ENCODE measurements around the gene NYAP2.

The NYAP2 gene

DNA sequence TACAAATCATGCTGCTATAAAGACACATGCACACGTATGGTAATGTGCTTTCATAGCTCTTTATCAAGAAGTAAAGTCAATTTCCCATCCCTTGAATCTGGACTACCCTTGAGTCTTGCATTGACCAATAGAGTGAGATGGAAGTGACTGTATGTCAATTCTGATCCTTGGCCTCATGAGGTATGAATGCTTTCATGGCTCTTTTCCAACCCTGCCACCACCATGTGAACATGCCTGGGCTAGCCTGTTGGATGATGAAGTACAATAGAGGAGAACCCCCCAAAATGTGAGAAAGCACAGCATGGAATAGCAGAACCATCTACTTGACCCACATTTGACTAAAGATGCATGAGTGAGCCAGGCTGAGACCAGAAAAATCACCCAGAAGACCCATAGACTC lies 237.0 kb downstream of the NYAP2 start:
- no peak for DNase-seq

DNA sequence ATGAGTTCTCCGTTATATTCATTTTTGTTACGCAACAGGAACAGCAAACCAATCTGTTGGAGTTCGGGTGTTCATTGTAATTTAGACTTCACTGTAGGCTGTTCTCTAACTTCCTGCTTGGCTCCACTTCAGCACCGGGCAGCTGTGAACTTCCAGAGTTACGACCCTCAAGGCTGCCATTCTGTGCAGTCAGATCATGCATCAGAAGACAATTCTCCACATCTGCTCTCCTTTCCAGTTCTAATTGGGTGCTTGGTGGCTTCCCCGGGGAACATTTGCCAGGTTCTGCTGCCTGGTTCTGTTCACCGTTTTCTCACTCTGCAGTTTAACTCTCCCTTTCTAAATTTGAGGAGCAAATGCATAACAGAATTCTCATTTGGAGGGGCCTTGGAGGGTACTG lies 237.7 kb downstream of the NYAP2 start:
- no peak for DNase-seq

DNA sequence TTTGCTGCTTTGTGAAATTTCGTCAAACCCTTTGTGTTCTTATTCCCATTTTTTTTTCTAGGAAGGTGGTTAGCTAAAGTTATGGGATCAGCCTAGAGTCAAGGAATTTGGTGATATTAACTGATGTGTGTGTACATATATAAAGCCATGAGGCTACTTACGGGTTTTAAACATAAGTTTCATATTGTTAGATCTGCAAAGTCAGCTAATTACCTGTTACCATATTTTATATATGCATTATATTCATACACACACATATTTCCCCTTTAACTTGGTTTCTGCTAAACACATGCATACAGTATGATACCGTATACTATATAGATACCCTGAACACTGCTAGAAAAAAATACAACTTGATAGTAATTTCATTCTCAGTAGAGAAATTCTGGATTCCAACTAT lies 241.0 kb downstream of the NYAP2 start:
- DNase-seq, result no peak

DNA sequence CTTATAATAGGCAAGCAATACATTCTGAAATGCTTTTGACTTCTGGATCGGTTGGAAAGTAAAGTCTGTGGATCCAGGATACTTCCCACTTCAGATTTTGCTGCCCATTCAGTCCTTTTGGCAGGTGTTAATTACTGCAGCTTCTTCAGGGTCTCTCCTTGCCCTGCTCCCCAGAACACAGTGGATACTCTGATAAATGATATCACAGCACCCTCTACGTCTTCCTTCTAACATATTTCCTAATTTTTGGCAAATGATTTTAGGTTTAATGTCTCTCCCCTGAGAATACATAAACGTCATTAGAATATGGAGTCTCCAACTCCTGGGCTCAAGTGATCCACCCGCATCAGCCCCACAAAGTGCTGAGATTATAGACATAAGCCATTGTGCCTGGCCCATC lies 249.8 kb downstream of the NYAP2 start:
- DNase-seq, result no peak

DNA sequence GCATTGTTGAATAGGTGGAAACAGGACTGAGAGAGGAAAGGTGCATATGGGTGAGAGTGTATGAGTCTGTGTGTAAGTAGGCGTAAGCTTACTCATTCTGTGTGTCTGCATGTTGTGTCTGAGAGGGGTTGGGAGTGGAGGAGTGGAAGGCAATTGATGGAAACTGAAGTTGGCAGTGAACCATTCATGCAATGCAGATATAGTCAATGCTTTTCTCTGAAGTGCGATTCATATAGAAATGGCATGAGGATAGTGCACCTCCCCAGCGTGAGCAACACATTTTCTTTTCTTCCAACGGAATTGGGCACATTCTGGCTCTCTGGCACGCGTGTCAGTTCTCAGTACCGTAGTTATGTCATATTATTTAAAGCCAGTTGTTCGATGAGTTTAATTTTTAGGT lies 250.5 kb downstream of the NYAP2 start:
- DNase-seq, result no peak

DNA sequence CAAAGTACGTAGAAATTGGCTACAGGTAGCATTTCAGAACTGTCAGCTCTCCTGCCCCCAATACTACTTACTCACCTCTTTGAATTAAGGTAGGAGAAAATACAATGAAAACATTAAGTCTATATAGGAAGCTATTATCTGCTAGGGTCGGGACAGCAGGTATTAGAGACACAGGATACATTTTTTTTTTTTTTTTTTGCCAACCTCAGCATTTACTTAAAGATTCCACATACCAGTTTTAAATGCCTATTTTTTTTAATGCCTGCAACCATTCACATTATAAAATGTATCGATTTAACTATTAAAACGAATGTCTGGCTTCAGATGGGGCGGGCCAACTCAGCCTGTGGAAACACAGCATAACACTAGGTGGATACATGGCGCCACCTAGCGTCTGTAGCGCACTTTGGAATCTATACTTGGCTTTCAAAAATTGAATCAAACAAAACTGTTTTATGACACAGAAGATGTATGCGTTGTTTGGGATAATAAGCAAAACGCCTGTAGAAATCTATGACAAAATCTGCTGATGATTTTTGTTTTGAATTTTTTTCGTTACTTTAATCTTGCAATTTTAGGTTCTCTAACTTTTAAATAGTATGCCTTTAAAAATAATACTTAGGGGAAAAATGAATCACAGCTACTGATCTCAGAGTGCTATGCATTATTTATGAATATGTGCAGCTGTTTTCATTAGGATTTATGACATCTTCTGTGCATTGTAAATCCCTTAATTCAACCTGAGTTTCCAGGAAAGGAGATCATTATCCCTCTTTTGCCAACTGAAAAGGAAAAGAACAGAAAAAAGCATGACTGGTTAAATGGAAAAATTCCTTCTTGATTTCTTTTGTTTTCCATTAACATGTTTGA lies 261.0 kb downstream of the NYAP2 start:
- DNase-seq, result peak; percentile 21 to 69 (median 53)

DNA sequence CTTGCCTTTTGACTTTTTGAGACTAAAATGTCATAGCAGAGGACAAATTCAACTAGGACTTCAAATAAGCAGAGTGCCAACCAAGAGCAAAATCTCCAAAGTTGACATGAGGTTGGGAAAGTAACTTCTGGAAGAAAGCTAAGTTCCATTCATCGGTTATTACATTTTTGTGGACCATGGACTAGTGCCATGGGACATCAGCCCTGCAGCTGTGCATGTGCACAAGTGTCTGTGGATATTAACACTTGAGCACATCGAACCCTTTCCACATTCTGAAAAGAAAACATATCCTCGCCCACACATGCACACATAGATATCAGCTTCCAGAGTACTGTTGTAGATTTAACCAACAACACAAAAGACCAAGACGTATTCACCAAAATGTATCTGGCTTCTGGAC lies 262.6 kb downstream of the NYAP2 start:
- no peak for DNase-seq

DNA sequence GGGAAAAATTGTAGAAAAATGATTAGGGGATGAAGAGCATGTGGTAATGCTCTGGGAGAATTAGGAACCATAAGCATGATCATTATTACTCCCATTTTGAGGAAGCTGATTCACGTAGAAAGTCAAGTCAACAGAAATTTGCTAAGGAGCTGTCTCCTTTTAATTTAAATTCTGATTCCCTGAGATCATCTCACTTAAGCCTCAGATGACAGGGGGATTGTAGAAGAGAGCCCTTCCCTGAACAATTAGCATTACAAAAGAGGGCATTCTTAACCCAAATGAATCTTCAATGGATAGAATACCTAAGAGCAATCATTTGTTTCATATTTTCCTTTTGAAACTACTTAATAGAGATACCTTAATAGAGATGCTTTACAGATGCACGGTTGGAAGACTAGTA lies 267.9 kb downstream of the NYAP2 start:
- DNase-seq, result no peak

DNA sequence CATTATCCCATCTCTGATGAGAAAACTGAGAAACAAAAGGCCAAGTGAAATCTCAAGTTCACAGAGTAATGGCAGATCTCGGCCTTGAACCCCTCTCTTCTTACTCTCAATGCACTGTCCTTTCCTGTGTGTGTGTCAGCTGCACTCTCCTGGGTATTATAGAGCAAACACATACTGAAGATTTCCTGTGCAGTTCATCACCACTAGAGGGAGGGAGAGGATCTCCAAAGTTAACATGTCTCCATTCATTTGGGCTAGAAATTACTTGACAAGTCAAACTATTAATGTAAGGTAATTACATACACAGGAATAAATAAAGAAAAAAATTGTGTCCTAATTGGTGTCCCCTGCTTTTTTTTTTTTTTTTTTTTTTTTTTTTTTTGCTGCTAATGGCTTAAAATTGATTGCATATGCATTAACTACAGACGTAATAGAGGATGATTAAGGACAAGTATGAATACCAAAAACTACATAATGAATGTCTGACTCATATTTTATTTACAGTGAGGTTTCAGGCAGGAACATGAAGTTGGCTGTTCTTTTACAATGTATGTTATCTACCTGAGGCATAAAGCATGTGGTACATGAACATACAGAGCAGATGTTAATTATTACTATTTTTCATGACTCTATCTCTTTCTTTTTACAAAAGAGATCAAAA lies 269.2 kb downstream of the NYAP2 start:
- DNase-seq, result peak in 2 of 5 donors; percentile 7 to 31

DNA sequence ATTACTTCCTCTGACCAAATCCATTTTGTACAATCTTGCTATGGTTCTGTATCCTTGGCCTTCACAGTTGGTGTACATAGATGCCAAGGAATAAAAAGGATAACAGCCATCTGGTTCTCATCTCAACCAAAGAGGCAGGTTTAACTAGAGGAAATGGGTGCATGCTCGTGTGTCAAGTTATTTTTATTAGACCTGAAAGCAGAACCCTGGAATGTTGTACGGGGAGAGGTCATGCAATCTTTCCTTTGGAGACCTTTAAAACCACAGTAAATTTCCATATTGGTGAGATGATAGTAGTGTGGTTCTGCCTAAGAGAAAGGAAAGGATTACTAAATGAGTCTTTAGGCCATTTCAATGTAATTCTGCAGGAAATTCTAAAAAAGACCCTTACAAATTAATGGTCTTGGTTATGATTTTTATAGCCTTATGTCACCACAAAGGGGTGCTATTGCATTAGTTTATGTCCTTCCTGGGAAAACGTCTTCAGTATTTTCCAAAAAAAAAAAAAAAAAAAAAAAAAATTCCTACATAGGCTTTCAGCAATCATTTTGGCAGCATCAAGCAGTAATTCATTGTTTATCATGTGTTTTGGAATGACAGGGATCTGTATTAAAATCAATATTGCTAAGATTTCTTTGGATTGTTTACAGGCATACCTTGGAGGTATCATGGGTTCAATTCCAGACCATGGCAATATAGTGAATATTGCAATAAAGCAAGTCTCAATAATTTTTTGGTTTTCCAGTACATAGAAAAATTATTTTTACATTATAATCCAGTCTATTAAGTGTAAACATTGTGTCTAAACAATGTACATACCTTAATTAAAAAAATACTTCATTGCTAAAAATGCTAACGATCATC lies 270.8 kb downstream of the NYAP2 start:
- DNase-seq, result no peak

DNA sequence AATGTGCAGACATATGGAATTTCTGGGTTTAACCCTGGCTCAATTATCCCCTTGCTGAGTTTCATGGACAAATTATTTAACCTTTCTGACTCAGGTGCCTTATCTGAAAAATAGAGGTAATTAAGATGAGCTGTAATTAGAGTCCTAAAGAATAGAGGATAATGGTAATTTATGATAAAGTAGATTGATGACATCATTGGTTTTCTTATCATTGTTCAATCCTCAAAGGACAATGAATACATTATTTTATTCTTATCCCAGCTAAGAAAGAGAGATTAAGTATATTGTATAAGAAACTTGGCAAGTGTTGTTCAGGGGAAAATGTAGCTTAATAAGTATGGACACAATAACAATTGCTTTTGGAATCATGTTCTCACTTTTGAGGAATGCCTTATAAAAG lies 279.3 kb downstream of the NYAP2 start:
- DNase-seq, result no peak

DNA sequence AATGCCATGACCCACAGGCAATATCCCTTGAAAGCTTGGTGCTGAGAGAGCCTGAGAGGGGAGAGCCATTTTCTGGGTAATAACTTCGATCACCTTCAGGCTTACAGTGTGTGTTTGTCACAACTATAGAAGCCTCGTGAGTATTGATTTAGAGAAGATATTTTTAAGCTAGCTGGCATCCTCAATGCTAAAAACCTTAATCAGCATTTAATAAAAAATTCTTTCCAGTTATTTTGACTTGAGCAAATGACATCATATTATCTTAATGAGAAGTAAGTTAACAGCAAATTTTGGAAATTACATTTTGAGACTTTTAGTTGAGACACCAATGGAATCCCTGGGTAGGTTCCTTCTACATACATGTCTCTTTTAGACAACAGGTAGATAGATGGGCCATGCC lies 283.7 kb downstream of the NYAP2 start:
- no peak for DNase-seq

DNA sequence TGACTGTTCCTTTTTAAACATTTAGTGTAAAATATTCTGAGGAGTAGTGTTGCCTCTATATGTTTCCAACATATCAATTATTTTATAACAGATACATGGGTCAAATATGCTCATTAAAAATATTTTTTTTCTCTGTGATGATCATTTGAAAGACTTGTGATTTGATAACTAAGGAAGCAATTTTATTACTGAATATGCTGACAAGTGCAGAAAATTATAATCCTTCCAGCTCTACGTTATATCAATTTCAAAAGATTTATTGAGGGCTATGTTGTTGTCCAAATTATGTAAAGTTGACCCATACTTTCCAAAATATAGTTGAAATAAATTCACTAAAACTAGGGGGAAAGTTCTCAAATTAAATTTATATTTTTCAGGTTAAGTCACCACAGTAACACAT lies 290.6 kb downstream of the NYAP2 start:
- DNase-seq, result no peak

DNA sequence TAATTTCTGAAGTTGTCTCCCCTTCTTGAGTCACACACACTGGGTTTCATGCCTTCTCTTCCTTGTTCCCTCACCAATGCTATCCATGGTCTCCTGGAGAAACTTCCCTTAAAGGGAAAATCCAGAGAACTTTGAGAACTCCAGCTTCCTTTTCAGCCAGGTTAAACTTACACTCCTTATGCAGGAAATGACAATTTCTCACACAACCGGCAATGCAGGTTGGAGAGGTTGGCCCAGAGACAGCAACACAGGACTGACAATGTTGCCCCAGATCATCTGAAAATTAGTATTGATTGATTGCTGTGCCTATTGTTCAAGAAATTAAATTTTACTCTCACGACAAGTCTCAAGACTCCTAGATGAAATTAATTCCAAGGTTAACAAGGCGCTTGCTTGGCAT lies 292.2 kb downstream of the NYAP2 start:
- DNase-seq, result no peak

DNA sequence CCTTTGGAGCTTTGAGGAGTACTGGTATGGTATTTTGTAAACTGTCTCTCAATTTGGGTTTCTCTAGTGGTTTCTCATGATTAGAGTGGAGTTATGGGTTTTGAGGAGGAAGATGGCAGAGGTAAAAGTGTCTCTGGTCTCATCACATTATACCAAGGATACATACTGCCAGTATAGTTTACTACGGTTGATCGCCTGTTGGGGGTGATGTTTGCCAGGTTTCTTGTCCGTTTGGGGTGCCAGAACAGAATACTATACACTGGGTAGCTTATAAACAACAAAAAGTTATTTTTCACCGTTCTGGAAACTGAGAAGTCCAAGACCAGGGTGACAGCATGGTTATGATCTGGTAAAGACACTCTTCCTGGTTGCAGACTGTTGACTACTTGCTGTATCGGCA lies 293.7 kb downstream of the NYAP2 start:
- no peak for DNase-seq

DNA sequence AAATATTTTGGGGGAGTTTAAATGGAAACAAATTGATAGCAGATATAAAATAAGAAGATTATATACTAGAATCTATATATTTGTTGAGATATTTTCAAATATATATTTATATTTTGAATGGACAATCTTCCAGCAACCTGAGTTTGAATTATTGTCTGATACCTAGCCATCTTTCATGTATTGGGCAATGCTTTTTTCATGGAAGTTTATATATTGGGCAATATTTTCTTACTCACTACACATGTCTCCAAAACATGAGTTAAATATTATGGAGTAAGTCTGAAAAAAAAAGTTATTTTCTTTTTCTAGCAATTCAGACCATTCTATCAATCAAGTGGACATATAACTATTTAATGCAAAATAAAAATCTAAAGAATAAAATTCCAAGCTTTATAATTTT lies 295.2 kb downstream of the NYAP2 start:
- DNase-seq, result no peak

DNA sequence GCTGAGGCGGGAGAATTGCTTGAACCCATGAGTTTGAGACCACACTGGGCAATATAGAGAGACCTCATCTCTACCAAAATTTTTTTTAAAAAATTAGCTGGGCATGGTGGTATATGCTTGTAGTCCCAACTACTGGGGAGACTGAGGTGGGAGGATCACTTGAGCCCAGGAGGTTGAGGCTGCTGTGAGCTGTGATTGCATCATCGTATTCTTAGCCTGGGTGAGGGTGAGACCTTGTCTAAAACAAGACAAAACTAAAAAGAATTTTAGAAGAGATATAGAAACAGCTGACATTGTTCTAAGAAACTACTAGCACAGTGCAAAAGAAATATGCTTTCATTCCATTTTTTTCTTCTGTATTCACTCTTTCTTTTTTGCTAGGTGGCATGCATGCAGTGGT lies 298.4 kb downstream of the NYAP2 start:
- no peak for DNase-seq
